Tibial nerve (tissue), 4 donors: Measurements from ENCODE around the gene JAKMIP2.

Source experiments
- EP300 ChIP-seq, 2 donors: sonication (generic); formaldehyde crosslinking; IDR thresholded peaks; one replicate each; pipeline ENCODE4 v1.6.1; 2017; ENCODE audit warnings: antibody characterized with exemption in 2 of 2, mild to moderate bottlenecking in 1 of 2
- POLR2A ChIP-seq, 2 donors: fragments of 450-650 bp; IDR thresholded peaks; one replicate each; pipeline ENCODE4 v1.6.1; 2017; ENCODE audit warnings: antibody characterized with exemption in 2 of 2, mild to moderate bottlenecking in 2 of 2, moderate library complexity in 2 of 2
- TF ChIP-seq, protein P1 (sequence below), 5 experiments: fragments of 200-600 bp in 3 of 5; fragments of 450-650 bp in 2 of 5; sonication (generic) in 3 of 5; IDR thresholded peaks; one replicate each; pipeline ENCODE4 v1.5.1; 2016 to 2019; ENCODE audit warnings: antibody characterized with exemption in 5 of 5, mild to moderate bottlenecking in 3 of 5, moderate library complexity in 2 of 5

GRCh38 chr5:147610798-147611197 is 171.7 kb downstream of the JAKMIP2 start:
- TF ChIP-seq, protein P1, sequence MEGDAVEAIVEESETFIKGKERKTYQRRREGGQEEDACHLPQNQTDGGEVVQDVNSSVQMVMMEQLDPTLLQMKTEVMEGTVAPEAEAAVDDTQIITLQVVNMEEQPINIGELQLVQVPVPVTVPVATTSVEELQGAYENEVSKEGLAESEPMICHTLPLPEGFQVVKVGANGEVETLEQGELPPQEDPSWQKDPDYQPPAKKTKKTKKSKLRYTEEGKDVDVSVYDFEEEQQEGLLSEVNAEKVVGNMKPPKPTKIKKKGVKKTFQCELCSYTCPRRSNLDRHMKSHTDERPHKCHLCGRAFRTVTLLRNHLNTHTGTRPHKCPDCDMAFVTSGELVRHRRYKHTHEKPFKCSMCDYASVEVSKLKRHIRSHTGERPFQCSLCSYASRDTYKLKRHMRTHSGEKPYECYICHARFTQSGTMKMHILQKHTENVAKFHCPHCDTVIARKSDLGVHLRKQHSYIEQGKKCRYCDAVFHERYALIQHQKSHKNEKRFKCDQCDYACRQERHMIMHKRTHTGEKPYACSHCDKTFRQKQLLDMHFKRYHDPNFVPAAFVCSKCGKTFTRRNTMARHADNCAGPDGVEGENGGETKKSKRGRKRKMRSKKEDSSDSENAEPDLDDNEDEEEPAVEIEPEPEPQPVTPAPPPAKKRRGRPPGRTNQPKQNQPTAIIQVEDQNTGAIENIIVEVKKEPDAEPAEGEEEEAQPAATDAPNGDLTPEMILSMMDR (IDR thresholded peaks at IDR 0.05), result no peak
- TF ChIP-seq POLR2A (IDR thresholded peaks at IDR 0.05) (no peak), EP300 (IDR thresholded peaks at IDR 0.05) (no peak)
